Activated B cell treated with CpG ODN at 0.5 μM for 24 hours (primary cell): ENCODE measurements around the gene FGF21. TPM values are rescaled to one million over a fixed set of nuclear protein-coding genes. Genes with fewer than 3 reads are reported as not detected.
A peak's percentile ranks its signal among the peaks of the same experiment; 100 is the strongest.

Experiments
- ATAC-seq: fragments of 200-7000 bp; cut with Tn5 transposase; one replicate; pipeline ENCODE4 v1.10.0; 2021; ENCODE audit warnings: low read depth, mild to moderate bottlenecking, moderate library complexity
- CTCF ChIA-PET: fragments of 350-600 bp; sonication (Branson Sonifier 250); formaldehyde crosslinking; loops from one replicate; lab custom pipeline; 2021; ENCODE audit warnings: antibody characterized with exemption; lab: Charles Lee
- POLR2A ChIA-PET: fragments of 350-600 bp; sonication (Branson Sonifier 250); formaldehyde crosslinking; loops from one replicate; lab custom pipeline; 2021; ENCODE audit warnings: antibody characterized with exemption; lab: Charles Lee
- DNase-seq: peaks from one replicate; pipeline ENCODE4 v3.0.0; 2022
- H3K27ac Mint-ChIP-seq: one replicate; pipeline ENCODE4 v1.8.0; 2020; ENCODE audit warnings: mixed read lengths
- H3K27me3 Mint-ChIP-seq: one replicate; pipeline ENCODE4 v1.8.0; 2021; ENCODE audit warnings: mixed read lengths
- H3K36me3 Mint-ChIP-seq: one replicate; pipeline ENCODE4 v1.8.0; 2021; ENCODE audit warnings: low read depth, mixed read lengths
- H3K4me1 Mint-ChIP-seq: one replicate; pipeline ENCODE4 v1.8.0; 2021; ENCODE audit warnings: mixed read lengths
- H3K4me3 Mint-ChIP-seq: one replicate; pipeline ENCODE4 v1.8.0; 2020; ENCODE audit warnings: mild to moderate bottlenecking, mixed read lengths
- H3K9me3 Mint-ChIP-seq: one replicate; pipeline ENCODE4 v1.8.0; 2020; ENCODE audit warnings: mixed read lengths
- intact Hi-C: fragments of 100-400 bp; cut with micrococcal nuclease; formaldehyde crosslinking; loops from one replicate; pipeline ENCODE4 v1.15.1; 2024
- total RNA-seq: library from RNA; stranded (reverse); gene quantifications from 2 replicates; pipeline ENCODE4 v1.2.3, GENCODE V29; 2022
- TF ChIP-seq, protein P1 (sequence below): fragments of 200-600 bp; IDR thresholded peaks from one replicate; pipeline ENCODE4 v1.8.0; 2022; ENCODE audit warnings: antibody characterized with exemption, mild to moderate bottlenecking

The FGF21 gene, protein sequence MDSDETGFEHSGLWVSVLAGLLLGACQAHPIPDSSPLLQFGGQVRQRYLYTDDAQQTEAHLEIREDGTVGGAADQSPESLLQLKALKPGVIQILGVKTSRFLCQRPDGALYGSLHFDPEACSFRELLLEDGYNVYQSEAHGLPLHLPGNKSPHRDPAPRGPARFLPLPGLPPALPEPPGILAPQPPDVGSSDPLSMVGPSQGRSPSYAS
- total RNA-seq: not detected in 2 replicates

DNA sequence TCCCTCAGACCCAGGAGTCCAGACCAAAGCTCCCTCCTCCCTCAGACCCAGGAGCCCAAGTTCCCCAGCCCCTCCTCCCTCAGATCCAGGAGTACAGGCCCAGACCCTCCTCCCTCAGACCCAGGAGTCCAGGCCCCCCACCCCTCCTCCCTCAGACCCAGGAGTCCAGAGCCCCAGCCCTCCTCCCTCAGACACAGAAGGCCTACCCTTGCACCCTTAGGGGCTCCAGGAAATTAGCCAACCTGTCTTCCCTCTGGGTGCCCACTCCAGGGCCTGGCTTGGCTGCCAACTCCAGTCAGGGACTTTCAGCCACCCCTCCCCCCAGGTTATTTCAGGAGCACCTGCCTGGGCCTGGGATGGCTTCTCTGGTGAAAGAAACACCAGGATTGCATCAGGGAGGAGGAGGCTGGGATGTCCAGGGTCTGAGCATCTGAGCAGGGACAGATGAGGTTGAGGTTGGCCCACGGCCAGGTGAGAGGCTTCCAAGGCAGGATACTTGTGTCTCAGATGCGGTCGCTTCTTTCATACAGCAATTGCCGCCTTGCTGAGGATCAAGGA lies at the start of gene FGF21:
TSS of gene FGF21 (plus strand) at position 441 of the 558 bp plus-strand sequence. CDS start 713 bp downstream, outside the sequence.
- TF ChIP-seq, protein P1, sequence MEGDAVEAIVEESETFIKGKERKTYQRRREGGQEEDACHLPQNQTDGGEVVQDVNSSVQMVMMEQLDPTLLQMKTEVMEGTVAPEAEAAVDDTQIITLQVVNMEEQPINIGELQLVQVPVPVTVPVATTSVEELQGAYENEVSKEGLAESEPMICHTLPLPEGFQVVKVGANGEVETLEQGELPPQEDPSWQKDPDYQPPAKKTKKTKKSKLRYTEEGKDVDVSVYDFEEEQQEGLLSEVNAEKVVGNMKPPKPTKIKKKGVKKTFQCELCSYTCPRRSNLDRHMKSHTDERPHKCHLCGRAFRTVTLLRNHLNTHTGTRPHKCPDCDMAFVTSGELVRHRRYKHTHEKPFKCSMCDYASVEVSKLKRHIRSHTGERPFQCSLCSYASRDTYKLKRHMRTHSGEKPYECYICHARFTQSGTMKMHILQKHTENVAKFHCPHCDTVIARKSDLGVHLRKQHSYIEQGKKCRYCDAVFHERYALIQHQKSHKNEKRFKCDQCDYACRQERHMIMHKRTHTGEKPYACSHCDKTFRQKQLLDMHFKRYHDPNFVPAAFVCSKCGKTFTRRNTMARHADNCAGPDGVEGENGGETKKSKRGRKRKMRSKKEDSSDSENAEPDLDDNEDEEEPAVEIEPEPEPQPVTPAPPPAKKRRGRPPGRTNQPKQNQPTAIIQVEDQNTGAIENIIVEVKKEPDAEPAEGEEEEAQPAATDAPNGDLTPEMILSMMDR: no peak
- Mint-ChIP-seq H3K4me1 (peaks cover 9% of the 10 kb centered on the region), H3K27ac (no peak within 1 kb of the TSS), H3K36me3 (no peaks in the 10 kb centered on the region), H3K4me3 (no peak within 1 kb of the TSS), H3K27me3 (peaks cover 37% of the 10 kb centered on the region), H3K9me3 (no peaks in the 10 kb centered on the region)
- ChIA-PET POLR2A (interaction anchor here (0.7 kb wide), 1 partner anchor 72 kb away, joined by 4 read pairs; no protein-coding TSS in a partner anchor), CTCF (no interaction called here)
- ATAC-seq (no peak), DNase-seq (no peak)
- intact Hi-C loops: no loop called here

DNA sequence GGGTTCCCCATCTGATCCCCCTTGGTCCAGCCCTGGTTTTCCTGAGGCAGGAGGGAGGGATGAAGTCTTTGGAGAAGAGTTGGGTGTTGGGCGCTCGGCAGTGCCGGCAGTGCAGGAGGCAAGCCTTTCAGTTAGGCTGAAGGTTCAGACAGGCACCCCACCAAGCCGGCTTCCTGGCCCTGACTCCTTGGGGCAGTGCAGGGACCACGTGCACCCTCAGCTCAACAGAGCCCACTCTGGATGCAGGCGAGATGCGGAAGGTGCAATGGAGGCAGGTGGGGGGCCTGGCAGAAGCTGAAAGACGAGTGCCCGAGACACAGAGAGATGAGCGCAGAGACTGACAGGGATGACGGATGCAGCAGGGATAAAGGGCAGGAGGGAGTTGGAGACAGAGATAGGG lies 46.9 kb upstream of the FGF21 start:
- H3K27ac Mint-ChIP-seq: no peak overlapping the region
- POLR2A ChIA-PET: no interaction called here

DNA sequence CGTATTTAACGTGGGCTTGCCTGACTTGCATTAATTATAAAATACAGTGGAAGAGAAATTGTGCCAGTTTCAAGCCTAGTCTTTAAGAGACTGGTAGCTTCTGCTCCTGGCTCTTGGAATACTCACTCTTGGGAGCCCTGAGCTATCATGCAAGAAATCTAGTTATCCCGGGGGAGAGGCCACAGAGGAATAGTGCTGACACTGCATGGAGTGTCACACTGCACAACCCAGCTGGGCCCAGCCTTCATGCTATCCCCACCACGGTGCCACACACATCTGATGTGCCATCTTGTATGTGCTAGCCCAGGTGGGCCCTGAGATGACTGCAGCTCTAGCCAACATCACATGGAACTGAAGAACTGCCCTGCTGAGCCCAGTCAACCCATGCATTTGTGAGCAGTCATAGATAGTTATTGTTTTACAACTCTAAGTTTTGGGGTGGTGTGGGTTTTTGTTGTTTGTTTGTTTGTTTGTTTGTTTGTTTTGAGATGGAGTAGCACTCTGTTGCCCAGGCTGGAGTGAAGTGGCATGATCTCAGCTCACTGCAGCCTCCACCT lies 44.1 kb upstream of the FGF21 start:
- H3K27ac Mint-ChIP-seq: no peak overlapping the region
- no peak for ATAC-seq
- no peaks in the 10 kb centered on the region for H3K27me3 Mint-ChIP-seq
- intact Hi-C loops: loop anchor here (5.0 kb wide), 2 partner anchors 34 to 931 kb away; partner anchors contain the start of genes RRAS and SCAF1
- CTCF ChIA-PET: interaction anchor here (1.3 kb wide), 1 partner anchor 36 kb away, joined by 3 read pairs; no protein-coding TSS in a partner anchor
- no peaks in the 10 kb centered on the region for H3K9me3 Mint-ChIP-seq
- peaks cover 4% of the 10 kb centered on the region for H3K36me3 Mint-ChIP-seq
- no peak for DNase-seq
- H3K4me3 Mint-ChIP-seq: no peak overlapping the region
- H3K4me1 Mint-ChIP-seq: peaks cover 25% of the 10 kb centered on the region
- POLR2A ChIA-PET: interaction anchor here (0.6 kb wide), 1 partner anchor 62 kb away, joined by 3 read pairs; no protein-coding TSS in a partner anchor
- TF ChIP-seq, protein P1: no peak

More for the DNA sequence above, 46.9 kb upstream of the FGF21 start:
- Mint-ChIP-seq H3K9me3 (no peaks in the 10 kb centered on the region), H3K4me3 (no peak overlapping the region), H3K27me3 (no peaks in the 10 kb centered on the region), H3K36me3 (peaks cover 7% of the 10 kb centered on the region), H3K4me1 (peaks cover 7% of the 10 kb centered on the region)
- TF ChIP-seq, protein P1: no peak
- no peak for ATAC-seq
- no peak for DNase-seq
- CTCF ChIA-PET: no interaction called here
- intact Hi-C loops: no loop called here

DNA sequence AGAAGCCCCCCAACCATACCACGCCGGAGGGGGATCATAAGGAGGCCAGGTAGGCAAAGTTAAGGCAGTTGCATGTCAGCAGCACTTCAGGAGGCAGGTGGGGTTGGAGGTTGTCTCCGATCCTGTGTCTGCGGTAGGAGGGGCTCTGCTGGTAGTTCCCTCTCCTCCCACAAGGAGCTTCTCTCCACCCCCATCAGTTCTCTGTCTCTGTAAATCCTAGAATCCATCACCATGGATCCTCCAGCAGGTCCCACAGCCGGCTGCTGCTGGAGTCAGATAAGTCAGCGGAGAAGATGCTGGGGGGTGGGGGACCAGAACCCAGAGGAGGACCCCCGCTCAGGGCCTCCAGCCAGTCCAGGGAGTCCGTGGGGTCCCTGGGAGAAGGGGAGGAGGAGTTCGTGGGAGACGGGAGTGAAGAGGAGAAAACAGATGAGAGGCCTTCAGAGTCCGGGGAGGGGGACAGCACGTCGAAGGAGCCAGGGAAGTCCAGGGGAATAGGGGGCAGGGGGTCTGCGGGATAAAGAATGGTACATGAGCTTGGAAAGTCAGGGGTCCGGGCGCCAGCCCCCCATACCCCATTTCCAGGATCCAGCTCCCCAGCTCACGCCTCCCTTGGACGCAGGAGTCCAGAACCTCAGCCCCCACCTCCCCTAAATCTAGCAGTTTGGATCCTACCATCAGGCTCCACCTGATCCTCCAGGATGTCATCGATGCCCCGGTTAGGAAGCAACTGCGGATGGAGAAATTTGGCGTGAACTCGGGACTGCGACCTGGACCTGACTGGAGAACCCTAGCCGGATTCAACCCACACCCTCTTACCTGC lies 42.1 kb upstream of the FGF21 start:
- Mint-ChIP-seq H3K4me3 (peak overlapping the region; percentile 81), H3K36me3 (no peaks in the 10 kb centered on the region), H3K27ac (peak overlapping the region; percentile 52), H3K9me3 (no peaks in the 10 kb centered on the region), H3K27me3 (no peaks in the 10 kb centered on the region), H3K4me1 (peaks cover 25% of the 10 kb centered on the region)
- ATAC-seq: no peak
- ChIA-PET POLR2A (interaction anchor here (0.5 to 2.2 kb wide), 5 partner anchors 12 to 757 kb away, joined by 3 to 13 read pairs (median 4); no protein-coding TSS in a partner anchor), CTCF (no interaction called here)
- peak; percentile 17 for DNase-seq
- intact Hi-C loops: loop anchor here (5.0 kb wide), 2 partner anchors 36 to 929 kb away; partner anchors contain the start of genes RRAS and SCAF1
- TF ChIP-seq, protein P1: no peak
